ENCODE results near the gene PRKCZ. TPM values are rescaled to one million over a fixed set of nuclear protein-coding genes. Genes with fewer than 3 reads are reported as not detected.

The PRKCZ gene
- total RNA-seq, 2 experiments from 2014 or later, result 8.0 to 10.0 TPM

- POLR2A ChIA-PET, result no interaction called here
- no peaks in the 10 kb centered on the region for H3K9me2 ChIP-seq (ENCODE audit: insufficient read depth, low read length)
- no peak overlapping the region for H2AFZ ChIP-seq (ENCODE audit: low read length)
- TF ChIP-seq CTCF (conservative IDR thresholded peaks at IDR 0.05; ENCODE audit: low read length) (no peak), EZH2phosphoT487 (IDR thresholded peaks at IDR 0.05; ENCODE audit: borderline replicate concordance, low read depth, low read length) (no peak)
- H3K9me3 ChIP-seq (ENCODE audit: low read length), result no peaks in the 10 kb centered on the region
- H3K36me3 ChIP-seq (ENCODE audit: insufficient read depth, low read length), result no peaks in the 10 kb centered on the region
- DNase-seq (ENCODE audit: low spot score), result no peak
- no peak overlapping the region for H3K27ac ChIP-seq (ENCODE audit: low read depth, low read length, poor library complexity, severe bottlenecking)
- no peaks in the 10 kb centered on the region for H3K79me2 ChIP-seq (ENCODE audit: insufficient read depth, low read depth, low read length)
- no peak overlapping the region for H3K4me2 ChIP-seq (ENCODE audit: low read length)
- intact Hi-C loops (cut with micrococcal nuclease; ENCODE audit: unreplicated experiment), result no loop called here
- peaks cover 34% of the 10 kb centered on the region for H3K4me1 ChIP-seq (ENCODE audit: insufficient read depth, low read length, poor library complexity, severe bottlenecking)
- CTCF ChIA-PET (ENCODE audit: unreplicated experiment), result no interaction called here
- BruUV-seq (replicated peaks), result no TSS peak
- no peaks in the 10 kb centered on the region for H4K20me1 ChIP-seq (ENCODE audit: insufficient read depth, low read length)
- no peak overlapping the region for H3K4me3 ChIP-seq (ENCODE audit: low read depth, low read length, poor library complexity, severe bottlenecking)
Measured at GRCh38 chr1:2190491-2190976, 140.3 kb downstream of the PRKCZ start.

- Histone ChIP-seq H3K79me2 (ENCODE audit: insufficient read depth, low read depth, low read length) (no peaks in the 10 kb centered on the region), H3K4me1 (ENCODE audit: insufficient read depth, low read length, poor library complexity, severe bottlenecking) (peaks cover 35% of the 10 kb centered on the region), H3K36me3 (ENCODE audit: insufficient read depth, low read length) (no peaks in the 10 kb centered on the region), H3K4me2 (ENCODE audit: low read length) (peak overlapping the region; percentile 28; the same call in 1 of the 2 replicates), H3K27ac (ENCODE audit: low read depth, low read length, poor library complexity, severe bottlenecking) (no peak overlapping the region), H2AFZ (ENCODE audit: low read length) (no peak overlapping the region), H3K9me2 (ENCODE audit: insufficient read depth, low read length) (no peaks in the 10 kb centered on the region), H4K20me1 (ENCODE audit: insufficient read depth, low read length) (no peaks in the 10 kb centered on the region), H3K4me3 (ENCODE audit: low read depth, low read length, poor library complexity, severe bottlenecking) (no peak overlapping the region), H3K9me3 (ENCODE audit: low read length) (no peaks in the 10 kb centered on the region)
- no peak for TF ChIP-seq CTCF (conservative IDR thresholded peaks at IDR 0.05; ENCODE audit: low read length)
- no peak for TF ChIP-seq EZH2phosphoT487 (IDR thresholded peaks at IDR 0.05; ENCODE audit: borderline replicate concordance, low read depth, low read length)
- intact Hi-C loops (cut with micrococcal nuclease; ENCODE audit: unreplicated experiment), result no loop called here
- CTCF ChIA-PET (ENCODE audit: unreplicated experiment), result no interaction called here
- DNase-seq (ENCODE audit: low spot score), result no peak
- no TSS peak for BruUV-seq (replicated peaks)
- POLR2A ChIA-PET, result no interaction called here
Measured at GRCh38 chr1:2192031-2192995, 142.1 kb downstream of the PRKCZ start.
